ENCODE data around the gene HCFC1R1.

The HCFC1R1 gene

DNA sequence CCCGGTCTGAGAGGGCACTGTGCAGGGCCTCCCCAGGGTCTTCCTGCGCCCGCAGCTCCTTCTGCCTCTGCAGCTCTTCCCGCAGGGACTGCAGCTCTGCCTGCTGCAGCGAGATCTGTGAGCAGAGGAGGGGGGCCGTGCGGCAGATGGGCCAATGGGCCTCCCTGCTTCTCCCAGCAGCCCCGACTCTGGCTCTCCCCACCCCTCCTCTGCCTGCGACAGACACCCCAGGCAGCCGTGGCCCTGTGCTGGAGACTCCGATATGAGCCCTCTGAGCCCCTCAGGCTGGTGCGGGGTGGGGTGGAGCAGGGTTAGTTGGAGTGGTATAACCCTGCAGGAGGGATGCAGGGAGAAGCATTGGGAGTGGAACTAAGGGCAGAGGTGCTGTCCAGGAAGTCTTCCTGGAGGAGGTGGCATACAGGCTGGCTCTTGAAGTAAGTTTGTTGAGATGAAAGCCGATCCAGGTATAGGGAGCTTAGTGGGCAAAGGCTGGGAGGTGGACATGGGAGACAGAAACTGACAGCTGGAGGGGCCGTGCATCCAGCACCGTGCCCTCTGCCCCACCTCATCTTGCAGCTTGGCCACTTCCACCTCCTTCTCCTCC lies 5.1 kb upstream of the HCFC1R1 start:
- H3K4me3 ChIP-seq (ENCODE audit: low read length): no peak overlapping the region
- TF ChIP-seq, protein P1, sequence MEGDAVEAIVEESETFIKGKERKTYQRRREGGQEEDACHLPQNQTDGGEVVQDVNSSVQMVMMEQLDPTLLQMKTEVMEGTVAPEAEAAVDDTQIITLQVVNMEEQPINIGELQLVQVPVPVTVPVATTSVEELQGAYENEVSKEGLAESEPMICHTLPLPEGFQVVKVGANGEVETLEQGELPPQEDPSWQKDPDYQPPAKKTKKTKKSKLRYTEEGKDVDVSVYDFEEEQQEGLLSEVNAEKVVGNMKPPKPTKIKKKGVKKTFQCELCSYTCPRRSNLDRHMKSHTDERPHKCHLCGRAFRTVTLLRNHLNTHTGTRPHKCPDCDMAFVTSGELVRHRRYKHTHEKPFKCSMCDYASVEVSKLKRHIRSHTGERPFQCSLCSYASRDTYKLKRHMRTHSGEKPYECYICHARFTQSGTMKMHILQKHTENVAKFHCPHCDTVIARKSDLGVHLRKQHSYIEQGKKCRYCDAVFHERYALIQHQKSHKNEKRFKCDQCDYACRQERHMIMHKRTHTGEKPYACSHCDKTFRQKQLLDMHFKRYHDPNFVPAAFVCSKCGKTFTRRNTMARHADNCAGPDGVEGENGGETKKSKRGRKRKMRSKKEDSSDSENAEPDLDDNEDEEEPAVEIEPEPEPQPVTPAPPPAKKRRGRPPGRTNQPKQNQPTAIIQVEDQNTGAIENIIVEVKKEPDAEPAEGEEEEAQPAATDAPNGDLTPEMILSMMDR (conservative IDR thresholded peaks at IDR 0.05; ENCODE audit: low read depth, low read length): no peak
- no peak for DNase-seq (ENCODE audit: low read depth)

DNA sequence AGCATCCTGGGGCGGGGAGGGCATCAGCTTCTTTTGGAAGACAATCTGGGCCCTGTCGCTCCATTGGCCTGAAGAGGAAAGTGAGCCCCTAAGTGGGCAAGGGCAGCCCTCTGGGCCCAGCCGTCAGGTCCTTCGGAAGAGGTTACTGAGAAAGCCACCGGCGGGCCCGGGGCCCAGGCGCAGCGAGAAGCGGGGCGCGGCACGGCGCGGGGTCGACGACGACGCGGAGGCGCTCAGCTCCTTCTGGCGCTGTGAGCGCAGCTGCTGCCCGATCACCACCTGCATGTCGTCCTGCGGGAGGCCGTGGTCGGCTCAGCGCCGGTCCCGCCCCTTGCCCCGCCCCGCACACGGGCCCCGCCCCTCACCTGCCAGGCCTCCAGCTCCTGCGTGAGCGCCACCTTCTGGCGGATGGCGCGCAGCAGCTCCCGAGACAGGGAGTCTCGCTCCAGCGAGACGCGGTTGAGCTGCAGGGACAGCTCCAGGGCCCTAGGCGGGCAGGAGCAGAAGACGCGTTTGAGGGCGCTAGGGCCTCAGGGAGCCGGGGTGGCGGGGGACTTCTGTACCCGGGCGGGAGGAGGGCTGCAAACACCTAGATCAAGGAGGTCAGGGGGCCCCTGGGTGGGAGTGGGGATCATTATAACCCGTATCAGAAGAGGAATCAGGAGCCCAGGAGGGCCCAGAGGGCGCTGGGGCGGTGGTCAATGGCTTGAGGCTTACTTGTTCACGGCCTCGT lies 4.4 kb upstream of the HCFC1R1 start:
- peak; percentile 43 for DNase-seq (ENCODE audit: low read depth)
- H3K4me3 ChIP-seq (ENCODE audit: low read length): no peak overlapping the region
- TF ChIP-seq, protein P1 (conservative IDR thresholded peaks at IDR 0.05; ENCODE audit: low read depth, low read length): peak; percentile 76

DNA sequence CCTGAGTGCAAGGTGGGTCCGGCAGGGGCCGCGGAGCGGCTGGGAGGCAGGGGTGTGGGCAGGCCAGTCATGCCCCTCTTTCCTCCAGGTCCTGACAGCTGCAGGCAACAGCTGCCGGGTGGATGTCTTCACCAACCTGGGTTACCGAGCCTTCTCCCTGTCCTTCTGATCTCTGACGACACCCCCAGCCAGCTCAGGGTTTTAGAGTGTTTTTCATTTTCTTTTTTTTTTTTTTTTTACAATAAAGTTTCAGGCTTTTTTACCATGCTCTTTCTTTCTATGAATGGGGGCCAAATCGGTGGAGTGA lies 3.7 kb upstream of the HCFC1R1 start:
- no peak for DNase-seq (ENCODE audit: low read depth)
- no peak overlapping the region for H3K4me3 ChIP-seq (ENCODE audit: low read length)
- TF ChIP-seq, protein P1 (conservative IDR thresholded peaks at IDR 0.05; ENCODE audit: low read depth, low read length): no peak

GRCh38 chr16:3026609-3027488 lies 3.1 kb upstream of the HCFC1R1 start:
- DNase-seq (ENCODE audit: low read depth): no peak
- H3K4me3 ChIP-seq (ENCODE audit: low read length): no peak overlapping the region

DNA sequence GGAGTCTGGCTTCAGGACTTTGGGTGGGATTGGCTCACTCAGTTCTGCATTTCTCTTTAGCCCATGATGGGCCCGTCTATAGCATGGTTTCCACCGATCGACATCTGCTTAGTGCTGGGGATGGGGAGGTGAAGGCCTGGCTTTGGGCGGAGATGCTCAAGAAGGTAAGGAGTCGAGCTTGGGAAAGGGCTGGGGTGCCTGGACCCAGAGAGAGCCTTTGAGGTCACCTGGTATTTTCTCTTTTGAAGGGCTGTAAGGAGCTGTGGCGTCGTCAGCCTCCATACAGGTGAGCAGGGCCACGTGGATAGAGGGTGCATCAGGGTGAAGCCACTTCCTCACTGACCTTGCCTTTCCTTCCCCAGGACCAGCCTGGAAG lies 2.2 kb upstream of the HCFC1R1 start:
- no peak overlapping the region for H3K4me3 ChIP-seq (ENCODE audit: low read length)
- DNase-seq (ENCODE audit: low read depth): no peak
- TF ChIP-seq, protein P1 (conservative IDR thresholded peaks at IDR 0.05; ENCODE audit: low read depth, low read length): no peak

More at GRCh38 chr16:3026609-3027488, 3.1 kb upstream of the HCFC1R1 start:
- TF ChIP-seq, protein P1 (conservative IDR thresholded peaks at IDR 0.05; ENCODE audit: low read depth, low read length): no peak

DNA sequence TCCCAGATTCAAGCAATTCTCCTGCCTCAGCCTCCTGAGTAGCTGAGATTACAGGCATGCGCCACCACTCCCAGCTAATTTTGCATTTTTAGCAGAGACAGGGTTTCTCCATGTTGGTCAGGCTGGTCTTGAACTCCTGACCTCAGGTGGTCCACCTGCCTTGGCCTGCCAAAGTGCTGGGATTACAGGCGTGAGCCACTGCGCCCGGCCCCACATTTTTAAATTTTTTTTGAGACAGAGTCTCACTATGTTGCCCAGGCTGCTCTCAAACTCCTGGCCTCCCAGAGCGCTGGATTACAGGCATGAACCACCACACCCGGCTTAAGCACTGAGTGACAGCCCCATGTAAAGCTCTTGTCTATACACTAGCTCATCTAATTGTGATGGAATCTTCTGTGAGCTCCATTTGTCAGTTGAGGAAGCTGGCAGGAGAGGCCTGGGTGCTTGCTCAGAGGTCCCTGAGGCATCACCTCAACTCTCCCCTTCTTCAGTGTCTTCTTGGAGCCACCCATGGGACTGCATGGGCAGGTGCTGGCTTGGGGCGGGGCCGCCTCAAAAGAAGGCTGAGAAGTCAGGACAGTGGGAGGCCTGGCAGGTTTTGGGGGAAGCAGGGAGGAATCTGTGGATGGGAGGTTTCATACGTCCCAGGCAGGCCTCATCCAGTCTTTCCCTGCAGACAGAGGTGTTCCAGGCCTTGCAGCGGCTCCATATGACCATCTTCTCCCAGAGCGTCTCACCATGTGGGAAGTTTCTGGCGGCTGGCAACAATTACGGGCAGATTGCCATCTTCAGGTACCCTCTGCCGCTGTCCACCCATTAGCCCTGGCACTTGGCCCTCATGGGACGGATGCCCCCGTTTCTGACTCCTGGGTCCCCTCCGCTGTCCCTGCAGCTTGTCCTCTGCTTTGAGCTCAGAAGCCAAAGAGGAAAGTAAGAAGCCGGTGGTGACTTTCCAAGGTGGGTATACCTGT lies 1.6 kb upstream of the HCFC1R1 start:
- DNase-seq (ENCODE audit: low read depth): no peak
- H3K4me3 ChIP-seq (ENCODE audit: low read length): no peak overlapping the region
- TF ChIP-seq, protein P1 (conservative IDR thresholded peaks at IDR 0.05; ENCODE audit: low read depth, low read length): no peak
